Uterus (tissue), 4 donors: ENCODE measurements around the gene MPP4. TPM values are rescaled to one million over a fixed set of nuclear protein-coding genes. Genes with fewer than 3 reads are reported as not detected.

ENCODE experiments used
- DNase-seq, 2 donors: peaks; one replicate each; pipeline ENCODE4 v3.0.0-alpha.2; 2019 to 2020
- H3K27ac ChIP-seq, 2 donors: fragments of 200-600 bp; sonication (generic); 1 replicate in 1 of 2; 2 replicates in 1 of 2; pipeline ENCODE4 v1.5.1; 2016 to 2018
- H3K27me3 ChIP-seq, 2 donors: fragments of 200-600 bp; sonication (generic); one replicate each; pipeline ENCODE4 v1.5.1; 2018 to 2019; ENCODE audit warnings: control low read depth in 1 of 2
- H3K36me3 ChIP-seq, 2 donors: fragments of 200-600 bp; sonication (generic); one replicate each; pipeline ENCODE4 v1.5.1; 2019; ENCODE audit warnings: control low read depth in 1 of 2
- H3K4me1 ChIP-seq, 2 donors: fragments of 200-600 bp; sonication (generic); one replicate each; pipeline ENCODE4 v1.5.1; 2018 to 2019; ENCODE audit warnings: control low read depth in 1 of 2
- H3K4me3 ChIP-seq, 2 donors: fragments of 200-600 bp; sonication (generic); 1 replicate in 1 of 2; 2 replicates in 1 of 2; pipeline ENCODE4 v1.5.1; 2018 to 2019; ENCODE audit warnings: mild to moderate bottlenecking in 1 of 2
- H3K9me3 ChIP-seq, 2 donors: fragments of 200-600 bp; sonication (generic); one replicate each; pipeline ENCODE4 v1.5.1; 2019; ENCODE audit warnings: control low read depth in 1 of 2
- CTCF ChIP-seq, 4 experiments: fragments of 200-600 bp in 2 of 4; fragments of 450-650 bp in 2 of 4; sonication (generic) in 2 of 4; IDR thresholded peaks; one replicate each; pipeline ENCODE4 v1.5.1; 2016 to 2019; ENCODE audit warnings: antibody characterized with exemption in 4 of 4, mild to moderate bottlenecking in 2 of 4, moderate library complexity in 1 of 4
- POLR2A ChIP-seq, 2 donors: fragments of 450-650 bp; IDR thresholded peaks; one replicate each; pipeline ENCODE4 v1.6.1; 2016; ENCODE audit warnings: antibody characterized with exemption in 2 of 2, mild to moderate bottlenecking in 1 of 2, moderate library complexity in 1 of 2
- intact Hi-C: fragments of 100-400 bp; cut with DNase I; formaldehyde crosslinking; loops from one replicate; pipeline ENCODE4 v1.15.1; 2023; ENCODE audit warnings: low total_unique reads
- total RNA-seq, 4 donors: library from RNA; depleted of rRNA in 3 of 4; stranded (reverse); fragments of >200 nt in 3 of 4; gene quantifications; one replicate each; pipeline versions ENCODE4 v1.1.0 to v1.2.4, GENCODE V29; 2014 to 2023
- donor health status: DM: yes; HTN: yes; CAD: no.

The MPP4 gene
- total RNA-seq, 4 donors from 2014 or later = 0.24 to 0.97 TPM; not detected in 2

GRCh38 chr2:201621293-201621999 is 77.0 kb downstream of the MPP4 start:
- no peak for DNase-seq
- Histone ChIP-seq H3K27ac (no peak overlapping the region), H3K4me1 (no peaks in the 10 kb centered on the region), H3K27me3 (no peaks in the 10 kb centered on the region), H3K4me3 (no peak overlapping the region), H3K9me3 (no peaks in the 10 kb centered on the region), H3K36me3 (no peaks in the 10 kb centered on the region)
- intact Hi-C loops = no loop called here
- TF ChIP-seq CTCF (IDR thresholded peaks at IDR 0.05) (no peak), POLR2A (IDR thresholded peaks at IDR 0.05) (no peak)

GRCh38 chr2:201618744-201619662 is 79.4 kb downstream of the MPP4 start:
- no peak for TF ChIP-seq POLR2A (IDR thresholded peaks at IDR 0.05)
- TF ChIP-seq CTCF (IDR thresholded peaks at IDR 0.05) = peak; percentile 25 to 53 (median 46)
- intact Hi-C loops = no loop called here
- Histone ChIP-seq H3K9me3 (no peaks in the 10 kb centered on the region), H3K4me1 (no peaks in the 10 kb centered on the region), H3K27me3 (no peaks in the 10 kb centered on the region), H3K36me3 (no peaks in the 10 kb centered on the region), H3K27ac (no peak overlapping the region), H3K4me3 (peak overlapping the region in 1 of 2 donors; percentile 15)
- DNase-seq = peak; percentile 60 to 75

- TF ChIP-seq POLR2A (IDR thresholded peaks at IDR 0.05) (no peak), CTCF (IDR thresholded peaks at IDR 0.05) (no peak)
- DNase-seq = no peak
- H3K4me1 ChIP-seq = no peaks in the 10 kb centered on the region
- no peaks in the 10 kb centered on the region for H3K9me3 ChIP-seq
- no peak overlapping the region for H3K27ac ChIP-seq
- no peak overlapping the region for H3K4me3 ChIP-seq
- H3K27me3 ChIP-seq = no peaks in the 10 kb centered on the region
- intact Hi-C loops = no loop called here
- no peaks in the 10 kb centered on the region for H3K36me3 ChIP-seq
These were observed 90.4 kb downstream of the MPP4 start for GRCh38 chr2:201608021-201608420.

GRCh38 chr2:201607568-201607967 is 90.9 kb downstream of the MPP4 start:
- H3K4me1 ChIP-seq = no peaks in the 10 kb centered on the region
- intact Hi-C loops = no loop called here
- H3K27me3 ChIP-seq = no peaks in the 10 kb centered on the region
- no peak overlapping the region for H3K4me3 ChIP-seq
- H3K36me3 ChIP-seq = no peaks in the 10 kb centered on the region
- TF ChIP-seq CTCF (IDR thresholded peaks at IDR 0.05) = no peak
- no peak for TF ChIP-seq POLR2A (IDR thresholded peaks at IDR 0.05)
- no peak for DNase-seq
- H3K27ac ChIP-seq = no peak overlapping the region
- H3K9me3 ChIP-seq = no peaks in the 10 kb centered on the region

- no peak for DNase-seq
- no peak for TF ChIP-seq POLR2A (IDR thresholded peaks at IDR 0.05)
- TF ChIP-seq CTCF (IDR thresholded peaks at IDR 0.05) = no peak
- Histone ChIP-seq H3K4me3 (no peak overlapping the region), H3K36me3 (no peaks in the 10 kb centered on the region), H3K4me1 (no peaks in the 10 kb centered on the region), H3K9me3 (no peaks in the 10 kb centered on the region), H3K27ac (no peak overlapping the region), H3K27me3 (no peaks in the 10 kb centered on the region)
- intact Hi-C loops = no loop called here
These were observed 97.5 kb downstream of the MPP4 start for GRCh38 chr2:201600906-201601305.
